ENCODE measurements around the gene MAFG.

GRCh38 chr17:81947189-81947588, 19.7 kb upstream of the MAFG start, which contains the start of gene MYADML2:
- TF ChIP-seq PAX5 (IDR thresholded peaks at IDR 0.05; ENCODE audit: insufficient read depth, low read length, severe bottlenecking) (no peak), POLR2A (IDR thresholded peaks at IDR 0.05; ENCODE audit: low read depth, low read length) (no peak)

Data from GM12891 (cell line).